K562 (cell line): ENCODE data around the gene CCDC74B. TPM values are rescaled to one million over a fixed set of nuclear protein-coding genes. Genes with fewer than 3 reads are reported as not detected.
"Not testable (repeated sequence)": the region's sequence is repeated elsewhere in the genome, so short reads cannot be mapped to it uniquely, and the experiment has no call there.

Source experiments
- ATAC-seq: fragments of 200-7000 bp; cut with Tn5 transposase; 3 replicates; pipeline ENCODE4 v1.9.1; 2020; ENCODE audit warnings: moderate library complexity
- BruUV-seq: library from RNA; stranded (reverse); fragments of 400-500 nt; replicated peaks from 2 replicates; lab custom pipeline; 2021; lab: Mats Ljungman, UMichigan
- CTCF ChIA-PET: fragments of 300-600 bp; formaldehyde crosslinking; extraction: SDS; loops from one replicate; lab custom pipeline; 2021; ENCODE audit warnings: low intra/inter-chr PET ratio; lab: Yijun Ruan, JAX
- POLR2A ChIA-PET: fragments of 300-600, 350-650 bp; sonication (Branson Sonifier 250); formaldehyde crosslinking; extraction: SDS; loops from one replicate; lab custom pipeline; 2021; ENCODE audit warnings: antibody characterized with exemption, inconsistent platforms; lab: Yijun Ruan, JAX
- DNase-seq, 4 experiments: peaks; one replicate each; pipeline versions ENCODE4 v3.0.0 to v3.0.0-alpha.2; 2011 to 2018; ENCODE audit warnings: low spot score in 3 of 4, mixed read lengths in 3 of 4; ENCODE audit errors: extremely low read depth in 1 of 4
- FAIRE-seq: peaks from 2 replicates; lab custom pipeline; 2011; peaks lifted over from hg19 to GRCh38; lab: Jason Lieb, UNC
- H2AFZ ChIP-seq: 2 replicates; pipeline ENCODE4 v1.6.0; 2011; ENCODE audit warnings: low read depth, low read length, control low read depth, inconsistent platforms
- H3K27ac ChIP-seq: fragments of 200-600 bp; 3 replicates; pipeline ENCODE4 v1.8.0; 2011; ENCODE audit warnings: low read depth, mild to moderate bottlenecking, control low read depth, inconsistent platforms, low read length, moderate library complexity, mixed read lengths; ENCODE audit errors: extremely low read depth
- H3K27me3 ChIP-seq, 2 experiments: fragments of 300-600 bp in 1 of 2; 2 replicates in 1 of 2; 3 replicates in 1 of 2; pipeline versions ENCODE4 v1.6.0 to v1.8.0; 2011; ENCODE audit warnings: inconsistent platforms in 2 of 2, low read length in 2 of 2, mild to moderate bottlenecking in 1 of 2, mixed read lengths in 1 of 2, moderate library complexity in 1 of 2; ENCODE audit not compliant: control insufficient read depth in 2 of 2, insufficient read depth in 2 of 2
- H3K36me3 ChIP-seq: fragments of 300-600 bp; 3 replicates; pipeline ENCODE4 v1.8.0; 2011; ENCODE audit warnings: mild to moderate bottlenecking, low read length, inconsistent platforms; ENCODE audit not compliant: control insufficient read depth, insufficient read depth
- H3K4me1 ChIP-seq, 2 experiments: fragments of 200-600 bp in 1 of 2; replicated peaks in 1 of 2; 2 replicates in 1 of 2; 3 replicates in 1 of 2; pipeline versions ENCODE4 v1.5.1 to v1.8.0; 2011; ENCODE audit warnings: inconsistent platforms in 2 of 2, low read length in 2 of 2, mild to moderate bottlenecking in 1 of 2, mixed read lengths in 1 of 2, moderate library complexity in 1 of 2; ENCODE audit not compliant: control insufficient read depth in 2 of 2, insufficient read depth in 2 of 2
- H3K4me2 ChIP-seq: 2 replicates; pipeline ENCODE4 v1.6.1; 2011; ENCODE audit warnings: low read length, control low read depth, inconsistent platforms, mixed read lengths; ENCODE audit not compliant: insufficient read depth
- H3K4me3 ChIP-seq: fragments of 200-600 bp; sonication (generic), shearing (Covaris generic); 2 replicates; pipeline ENCODE4 v1.5.1; 2016; ENCODE audit warnings: control low read depth, inconsistent platforms
- H3K79me2 ChIP-seq: fragments of 200-600 bp; 3 replicates; pipeline ENCODE4 v1.8.0; 2011; ENCODE audit warnings: low read length, inconsistent platforms; ENCODE audit not compliant: control insufficient read depth, insufficient read depth
- H3K9ac ChIP-seq, 2 experiments: 2 replicates each; pipeline versions ENCODE4 v1.6.0 to v1.6.1; 2011; ENCODE audit warnings: low read depth in 2 of 2, low read length in 2 of 2, control low read depth in 1 of 2, inconsistent platforms in 1 of 2, mild to moderate bottlenecking in 1 of 2, mixed read lengths in 1 of 2; ENCODE audit not compliant: insufficient read depth in 1 of 2
- H3K9me1 ChIP-seq: one replicate; pipeline ENCODE4 v1.6.0; 2011; ENCODE audit warnings: inconsistent platforms, mild to moderate bottlenecking, low read length, moderate library complexity; ENCODE audit not compliant: control insufficient read depth, insufficient read depth
- H3K9me3 ChIP-seq: replicated peaks from 2 replicates; pipeline ENCODE4 v1.5.1; 2011; ENCODE audit warnings: low read depth, low read length, inconsistent platforms; ENCODE audit not compliant: control insufficient read depth, insufficient read depth
- H4K20me1 ChIP-seq: replicated peaks from 2 replicates; pipeline ENCODE4 v1.6.1; 2011; ENCODE audit warnings: low read length, inconsistent platforms, mixed read lengths; ENCODE audit not compliant: control insufficient read depth, insufficient read depth
- BDP1 ChIP-seq: IDR thresholded peaks from 3 replicates; pipeline ENCODE4 v1.6.1; 2011; ENCODE audit not compliant: insufficient read length, insufficient read depth
- CC2D1A ChIP-seq: fragments of 450-650 bp; IDR thresholded peaks from 2 replicates; pipeline ENCODE4 v1.6.1; 2017; ENCODE audit warnings: mild to moderate bottlenecking
- ETV1 ChIP-seq: fragments of 450-650 bp; conservative IDR thresholded peaks from 2 replicates; pipeline ENCODE4 v1.6.1; 2016; ENCODE audit warnings: missing genetic modification characterization, control low read depth, low read depth, missing compliant biosample characterization
- GABPA ChIP-seq: fragments of 200-800 bp; sonication (Bioruptor generic); conservative IDR thresholded peaks from 2 replicates; pipeline ENCODE4 v1.6.1; 2016; ENCODE audit warnings: low read depth, missing genetic modification characterization, missing compliant biosample characterization
- POLR2A ChIP-seq: fragments of 450-650 bp; conservative IDR thresholded peaks from 2 replicates; pipeline ENCODE4 v1.6.1; 2016
- POLR2G ChIP-seq: fragments of 200-400 bp; formaldehyde crosslinking; IDR thresholded peaks from 2 replicates; pipeline ENCODE4 v1.6.1; 2017; ENCODE audit warnings: low read depth, mild to moderate bottlenecking, antibody characterized with exemption, low read length, moderate library complexity
- SMARCE1 ChIP-seq: fragments of 450-650 bp; IDR thresholded peaks from 2 replicates; pipeline ENCODE4 v1.7.1; 2016; ENCODE audit warnings: mild to moderate bottlenecking
- WGBS: fragments of 100-300 bp; shearing (Covaris generic); methylation state at CpG from one replicate; pipeline ENCODE4 v1.1.6; 2016; ENCODE audit warnings: low coverage, mixed read lengths; ENCODE audit not compliant: insufficient coverage; ENCODE audit errors: missing lambda C conversion rate; 5-methylcytosine and 5-hydroxymethylcytosine counted together
- in situ Hi-C: fragments of 300-500 bp; cut with MboI; formaldehyde crosslinking; loops from 4 replicates; pipeline ENCODE4 v1.15.0; 2018; ENCODE audit warnings: inconsistent platforms, mixed read lengths
- intact Hi-C: fragments of 100-400 bp; cut with micrococcal nuclease; formaldehyde crosslinking; loops from 2 replicates; pipeline ENCODE4 v1.14.2; 2022
- polyA plus RNA-seq, 8 experiments: library from polyadenylated mRNA; depleted of rRNA in 4 of 8; stranded (reverse) in 5 of 8; unstranded in 3 of 8; fragments of >200 nt; fragmentation: Nextera tagmentation in 2 of 8; fragmentation: Illumina TruSeq in 1 of 8; extraction: Ambion mirVana in 2 of 8; extraction: Trizol in 1 of 8; gene quantifications; 2 replicates each; pipeline versions ENCODE4 v1.2.1 to v1.2.3, GENCODE V29; 2011 to 2014; ENCODE audit warnings: inconsistent platforms in 1 of 8, missing spikeins in 1 of 8
- total RNA-seq, 7 experiments: library from RNA; depleted of rRNA in 6 of 7; stranded (reverse); fragments of >200 nt in 6 of 7; fragmentation: Illumina TruSeq in 2 of 7; extraction: Trizol in 2 of 7; gene quantifications; 2 replicates each; pipeline versions ENCODE4 v1.2.1 to v1.2.3, GENCODE V29; 2011 to 2021; ENCODE audit warnings: low replicate concordance in 1 of 7
- TF ChIP-seq, protein P1 (sequence below), 2 experiments: fragments of 450-650 bp; conservative IDR thresholded peaks; 2 replicates each; pipeline ENCODE4 v1.6.1; 2017; ENCODE audit warnings: mild to moderate bottlenecking in 2 of 2, moderate library complexity in 2 of 2
- TF ChIP-seq, protein P2 (sequence below): sonication (generic); formaldehyde crosslinking; IDR thresholded peaks from 2 replicates; pipeline ENCODE4 v1.8.1; 2023; ENCODE audit warnings: mild to moderate bottlenecking, missing genetic modification reagents

Gene CCDC74B
- total and polyA plus RNA-seq, 9 of the 15 experiments (the other 6 are each of a cell fraction or from before 2014, with no cell fraction given), result 0.04 to 1.5 (median 0.52) TPM; not detected in 1

DNA sequence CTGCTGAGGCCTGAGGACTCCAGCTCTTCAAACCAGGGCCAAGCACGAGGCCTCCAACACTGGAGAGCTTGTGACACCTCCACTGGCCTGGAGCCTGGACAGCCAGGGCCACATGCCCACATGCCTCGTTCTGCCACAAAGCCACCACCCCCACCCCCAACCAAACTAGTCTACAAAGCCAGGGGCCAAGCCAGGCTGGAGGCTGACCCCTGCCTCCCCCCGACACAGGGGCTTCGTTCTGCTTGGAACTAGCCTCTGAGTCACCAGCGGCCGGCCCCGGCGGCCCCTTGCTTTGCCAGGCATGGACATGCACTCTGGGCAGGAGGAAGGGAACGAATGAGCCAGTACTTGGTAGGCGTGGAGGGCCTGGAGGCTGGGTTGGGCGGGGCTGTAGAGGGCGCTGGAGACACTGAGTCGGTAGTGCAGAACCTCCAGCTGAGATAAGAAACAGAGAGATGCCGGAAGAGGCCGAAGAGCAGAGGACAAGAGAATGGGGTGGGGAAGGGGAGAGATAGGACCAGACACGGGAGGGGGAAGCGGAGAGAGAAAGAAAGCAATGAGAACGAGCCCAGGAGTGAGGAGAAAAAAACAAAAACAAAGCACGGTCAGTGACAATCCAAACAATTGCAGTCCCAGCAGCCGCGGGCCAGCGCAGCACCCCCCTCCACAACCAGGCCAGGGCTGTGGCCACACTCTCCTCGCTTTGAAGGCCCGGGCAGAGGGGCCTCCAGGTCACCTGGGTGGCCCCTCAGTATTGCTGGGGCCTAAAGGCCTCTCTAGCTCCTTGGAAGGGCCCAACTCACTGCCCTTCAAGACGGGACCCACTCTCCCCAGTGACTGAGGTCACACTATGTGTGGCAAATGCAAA lies 16.2 kb upstream of the CCDC74B start (continued):
- TF ChIP-seq ETV1 (peak; percentile 64), CC2D1A (peak; percentile 63; the same call in 1 of the 2 replicates), GABPA (tag) (0 out of 2 replicates have a peak, but pooled peaks have one; percentile 21), SMARCE1 (peak; percentile 47; the same call in 1 of the 2 replicates)
- TF ChIP-seq, protein P1, sequence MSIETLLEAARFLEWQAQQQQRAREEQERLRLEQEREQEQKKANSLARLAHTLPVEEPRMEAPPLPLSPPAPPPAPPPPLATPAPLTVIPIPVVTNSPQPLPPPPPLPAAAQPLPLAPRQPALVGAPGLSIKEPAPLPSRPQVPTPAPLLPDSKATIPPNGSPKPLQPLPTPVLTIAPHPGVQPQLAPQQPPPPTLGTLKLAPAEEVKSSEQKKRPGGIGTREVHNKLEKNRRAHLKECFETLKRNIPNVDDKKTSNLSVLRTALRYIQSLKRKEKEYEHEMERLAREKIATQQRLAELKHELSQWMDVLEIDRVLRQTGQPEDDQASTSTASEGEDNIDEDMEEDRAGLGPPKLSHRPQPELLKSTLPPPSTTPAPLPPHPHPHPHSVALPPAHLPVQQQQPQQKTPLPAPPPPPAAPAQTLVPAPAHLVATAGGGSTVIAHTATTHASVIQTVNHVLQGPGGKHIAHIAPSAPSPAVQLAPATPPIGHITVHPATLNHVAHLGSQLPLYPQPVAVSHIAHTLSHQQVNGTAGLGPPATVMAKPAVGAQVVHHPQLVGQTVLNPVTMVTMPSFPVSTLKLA (conservative IDR thresholded peaks at IDR 0.05), result peak in 1 of 2 experiments; percentile 60; a peak in 2 of 4 replicates

DNA sequence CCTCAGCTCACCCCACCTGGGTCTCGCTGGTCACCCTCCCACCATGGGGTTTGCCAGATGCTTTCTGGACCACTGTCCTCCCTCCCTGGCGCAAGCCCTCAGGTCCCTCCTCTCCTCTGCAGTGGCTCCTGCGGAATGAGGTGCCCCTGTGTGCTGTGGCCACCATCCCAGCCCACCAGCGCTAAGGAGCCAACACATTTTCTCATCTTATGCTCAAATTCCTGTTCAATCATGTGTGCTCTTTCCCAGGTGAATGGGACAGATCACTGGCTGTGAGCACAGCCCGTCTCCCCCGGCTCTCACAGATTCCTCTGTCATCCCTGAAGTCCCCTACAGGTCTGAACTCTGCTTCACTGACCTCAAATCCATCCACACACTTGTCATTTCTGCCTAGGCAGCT lies 15.2 kb upstream of the CCDC74B start:
- CTCF ChIA-PET, result no interaction called here
- TSS peak; percentile 18 for BruUV-seq

DNA sequence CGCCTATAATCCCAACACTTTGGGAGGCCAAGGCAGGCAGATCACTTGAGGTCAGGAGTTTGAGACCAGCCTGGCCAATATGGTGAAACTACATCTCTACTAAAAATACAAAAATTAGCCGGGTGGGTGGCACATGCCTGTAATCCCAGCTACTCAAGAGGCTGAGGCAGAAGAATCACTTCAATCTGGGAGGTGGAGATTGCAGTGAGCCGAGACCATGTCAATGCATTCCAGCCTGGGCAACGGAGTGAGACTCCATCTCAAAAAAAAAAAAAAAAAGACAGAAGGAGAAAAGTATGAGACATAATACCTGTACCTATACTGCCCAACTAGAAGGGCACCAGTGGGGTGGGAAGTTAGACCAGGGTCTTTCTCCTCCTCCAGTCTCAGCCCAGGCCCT lies 14.5 kb upstream of the CCDC74B start:
- in situ Hi-C loops, CTCF ChIA-PET, intact Hi-C loops, H4K20me1 ChIP-seq, ATAC-seq, POLR2A ChIA-PET, H3K9me3 ChIP-seq, H3K9me1 ChIP-seq, FAIRE-seq, H3K27ac ChIP-seq, H3K4me3 ChIP-seq, DNase-seq, H3K79me2 ChIP-seq, BruUV-seq, H3K9ac ChIP-seq, H2AFZ ChIP-seq, H3K27me3 ChIP-seq, H3K4me2 ChIP-seq: not testable (repeated sequence)
- WGBS, result 90% methylated on average over 2 of the region's 4 CpGs
- Histone ChIP-seq H3K4me1 (peaks cover 0 to 43% of the 10 kb centered on the region in 2 experiments; a peak in 3 of 5 replicates), H3K36me3 (peaks cover 62% of the 10 kb centered on the region; the same call in 2 of the 3 replicates)

More for the DNA sequence above, 15.2 kb upstream of the CCDC74B start:
- H3K79me2 ChIP-seq, result no peaks in the 10 kb centered on the region
- no peaks in the 10 kb centered on the region for H3K9me1 ChIP-seq
- H3K4me3 ChIP-seq, result no peak overlapping the region
- H3K36me3 ChIP-seq, result peaks cover 62% of the 10 kb centered on the region; the same call in 2 of the 3 replicates
- in situ Hi-C loops (no loop called here), intact Hi-C loops (no loop called here)
- ATAC-seq (no peak), DNase-seq (no peak), FAIRE-seq (no peak)
- no peak overlapping the region for H3K4me2 ChIP-seq
- no peaks in the 10 kb centered on the region for H3K9me3 ChIP-seq
- H3K27ac ChIP-seq, result no peak overlapping the region
- no peaks in the 10 kb centered on the region; the same call in 1 of the 2 replicates for H4K20me1 ChIP-seq
- WGBS, result 93% methylated on average over 3 of the region's 6 CpGs
- TF ChIP-seq POLR2G, result 0 out of 2 replicates have a peak, but pooled peaks have one; percentile 11
- TF ChIP-seq, protein P2, sequence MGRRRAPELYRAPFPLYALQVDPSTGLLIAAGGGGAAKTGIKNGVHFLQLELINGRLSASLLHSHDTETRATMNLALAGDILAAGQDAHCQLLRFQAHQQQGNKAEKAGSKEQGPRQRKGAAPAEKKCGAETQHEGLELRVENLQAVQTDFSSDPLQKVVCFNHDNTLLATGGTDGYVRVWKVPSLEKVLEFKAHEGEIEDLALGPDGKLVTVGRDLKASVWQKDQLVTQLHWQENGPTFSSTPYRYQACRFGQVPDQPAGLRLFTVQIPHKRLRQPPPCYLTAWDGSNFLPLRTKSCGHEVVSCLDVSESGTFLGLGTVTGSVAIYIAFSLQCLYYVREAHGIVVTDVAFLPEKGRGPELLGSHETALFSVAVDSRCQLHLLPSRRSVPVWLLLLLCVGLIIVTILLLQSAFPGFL (CRISPR knock-in tag), result no peak
- TF ChIP-seq POLR2A, result peak; percentile 20; the same call in 1 of the 2 replicates
- no peak for TF ChIP-seq BDP1
- H3K9ac ChIP-seq, result no peak overlapping the region
- peaks cover 0 to 43% of the 10 kb centered on the region in 2 experiments; a peak in 3 of 5 replicates for H3K4me1 ChIP-seq
- POLR2A ChIA-PET, result no interaction called here
- no peak overlapping the region for H2AFZ ChIP-seq
- H3K27me3 ChIP-seq, result no peaks in the 10 kb centered on the region
